Neural cell (in vitro differentiated cells): ENCODE measurements around the gene TXNDC15. TPM values are rescaled to one million over a fixed set of nuclear protein-coding genes. Genes with fewer than 3 reads are reported as not detected.

Experiments
- H2AFZ ChIP-seq: fragments of 200-600, 300-800 bp; sonication (generic), shearing (Covaris generic); 2 replicates; pipeline ENCODE4 v1.6.0; 2014; ENCODE audit warnings: low read depth, mild to moderate bottlenecking, antibody characterized with exemption, low read length, moderate library complexity
- H3F3A ChIP-seq: fragments of 200-600 bp; shearing (Covaris generic); 2 replicates; pipeline ENCODE4 v1.6.1; 2016; ENCODE audit warnings: mild to moderate bottlenecking, moderate library complexity, mixed read lengths, antibody characterized with exemption, low read length; ENCODE audit not compliant: insufficient read depth, poor library complexity, severe bottlenecking
- H3K27ac ChIP-seq: fragments of 200-600, 300-800 bp; sonication (generic), shearing (Covaris generic); 2 replicates; pipeline ENCODE4 v1.5.1; 2014; ENCODE audit warnings: mild to moderate bottlenecking, low read length, moderate library complexity
- H3K27me3 ChIP-seq: fragments of 300-800, 200-600 bp; sonication (generic), shearing (Covaris generic); 2 replicates; pipeline ENCODE4 v1.6.0; 2014; ENCODE audit warnings: mild to moderate bottlenecking, low read depth, low read length, moderate library complexity; ENCODE audit not compliant: insufficient read depth
- H3K36me3 ChIP-seq: fragments of 300-800, 200-600 bp; sonication (generic), shearing (Covaris generic); 2 replicates; pipeline ENCODE4 v1.5.1; 2014; ENCODE audit warnings: mild to moderate bottlenecking, antibody characterized with exemption, low read length, moderate library complexity; ENCODE audit not compliant: insufficient read depth
- H3K4me2 ChIP-seq: fragments of 300-800, 200-600 bp; sonication (generic), shearing (Covaris generic); 2 replicates; pipeline ENCODE4 v1.6.0; 2014; ENCODE audit warnings: mild to moderate bottlenecking, low read length
- H3K4me3 ChIP-seq: fragments of 300-800, 200-600 bp; sonication (generic), shearing (Covaris generic); 2 replicates; pipeline ENCODE4 v1.5.1; 2014; ENCODE audit warnings: mild to moderate bottlenecking, low read length, moderate library complexity
- H3K79me2 ChIP-seq: fragments of 200-600 bp; shearing (Covaris generic); replicated peaks from 2 replicates; pipeline ENCODE4 v1.6.0; 2014; ENCODE audit warnings: mild to moderate bottlenecking, low read length, moderate library complexity; ENCODE audit not compliant: insufficient read depth
- H3K9ac ChIP-seq: fragments of 300-800, 200-600 bp; sonication (generic), shearing (Covaris generic); 2 replicates; pipeline ENCODE4 v1.6.1; 2016; ENCODE audit warnings: mild to moderate bottlenecking, low read length, mixed read lengths
- H3K9me2 ChIP-seq: fragments of 200-600 bp; shearing (Covaris generic); 2 replicates; pipeline ENCODE4 v1.6.1; 2016; ENCODE audit warnings: mild to moderate bottlenecking, low read length, mixed read lengths; ENCODE audit not compliant: insufficient read depth
- H3K9me3 ChIP-seq: fragments of 200-600, 300-800 bp; sonication (generic), shearing (Covaris generic); 2 replicates; pipeline ENCODE4 v1.6.1; 2016; ENCODE audit warnings: mild to moderate bottlenecking, mixed run types, low read length, moderate library complexity, mixed read lengths
- H4K20me1 ChIP-seq: fragments of 200-600 bp; shearing (Covaris generic); 2 replicates; pipeline ENCODE4 v1.6.1; 2016; ENCODE audit warnings: mild to moderate bottlenecking, mixed run types; ENCODE audit not compliant: insufficient read depth
- CTCF ChIP-seq: fragments of 450-650 bp; IDR thresholded peaks from 2 replicates; pipeline ENCODE4 v1.5.1; 2014; ENCODE audit warnings: antibody characterized with exemption, mild to moderate bottlenecking, moderate library complexity; ENCODE audit not compliant: poor library complexity, severe bottlenecking
- EP300 ChIP-seq: fragments of 450-650 bp; conservative IDR thresholded peaks from 2 replicates; pipeline ENCODE4 v1.6.1; 2014; ENCODE audit warnings: antibody characterized with exemption, mild to moderate bottlenecking, moderate library complexity; ENCODE audit not compliant: poor library complexity, severe bottlenecking
- EZH2 ChIP-seq: fragments of 200-600, 300-800 bp; shearing (Covaris generic), sonication (generic); IDR thresholded peaks from 2 replicates; pipeline ENCODE4 v1.6.1; 2014; ENCODE audit warnings: antibody characterized with exemption, low read length, borderline replicate concordance, mild to moderate bottlenecking; ENCODE audit not compliant: insufficient read depth, poor library complexity, severe bottlenecking
- MXI1 ChIP-seq: fragments of 450-650 bp; conservative IDR thresholded peaks from 2 replicates; pipeline ENCODE4 v1.6.1; 2014; ENCODE audit warnings: antibody characterized with exemption, mild to moderate bottlenecking; ENCODE audit not compliant: poor library complexity, severe bottlenecking
- POLR2AphosphoS5 ChIP-seq: IDR thresholded peaks from 2 replicates; pipeline ENCODE4 v1.6.1; 2012
- RAD21 ChIP-seq: fragments of 450-650 bp; conservative IDR thresholded peaks from 2 replicates; pipeline ENCODE4 v1.6.1; 2014; ENCODE audit warnings: antibody characterized with exemption, mild to moderate bottlenecking, moderate library complexity
- REST ChIP-seq: IDR thresholded peaks from 2 replicates; pipeline ENCODE4 v1.6.1; 2012; ENCODE audit warnings: borderline replicate concordance
- SMC3 ChIP-seq: fragments of 450-650 bp; conservative IDR thresholded peaks from 2 replicates; pipeline ENCODE4 v1.6.1; 2014; ENCODE audit warnings: antibody characterized with exemption, mild to moderate bottlenecking, moderate library complexity; ENCODE audit not compliant: poor library complexity
- TAF1 ChIP-seq: IDR thresholded peaks from 2 replicates; pipeline ENCODE4 v1.6.1; 2012; ENCODE audit warnings: low read depth
- polyA plus RNA-seq: library from polyadenylated mRNA; depleted of rRNA; stranded (reverse); fragments of >200 nt; gene quantifications from 2 replicates; pipeline ENCODE4 v1.2.3, GENCODE V29; 2014

The TXNDC15 gene
- polyA plus RNA-seq, 1 donor from 2014 or later, result 127 TPM

GRCh38 chr5:134892282-134892681 is 18.1 kb downstream of the TXNDC15 start:
- peaks cover 7% of the 10 kb centered on the region for H3K36me3 ChIP-seq
- no peak overlapping the region for H3K4me2 ChIP-seq
- no peak overlapping the region for H2AFZ ChIP-seq
- H3K9me2 ChIP-seq, result no peaks in the 10 kb centered on the region
- H3F3A ChIP-seq, result no peaks in the 10 kb centered on the region
- no peak overlapping the region for H3K27ac ChIP-seq
- H3K9me3 ChIP-seq, result no peaks in the 10 kb centered on the region
- peaks cover 3% of the 10 kb centered on the region for H3K79me2 ChIP-seq
- H3K9ac ChIP-seq, result no peak overlapping the region
- no peak overlapping the region for H3K4me3 ChIP-seq
- H4K20me1 ChIP-seq, result no peaks in the 10 kb centered on the region
- TF ChIP-seq RAD21, result no peak
- no peak for TF ChIP-seq EZH2
- TF ChIP-seq CTCF, result no peak
- TF ChIP-seq REST, result no peak
- TF ChIP-seq SMC3, result no peak
- no peak for TF ChIP-seq MXI1
- TF ChIP-seq TAF1, result no peak
- no peak for TF ChIP-seq POLR2AphosphoS5
- no peak for TF ChIP-seq EP300
- no peaks in the 10 kb centered on the region for H3K27me3 ChIP-seq

- H3F3A ChIP-seq, result no peaks in the 10 kb centered on the region
- no peaks in the 10 kb centered on the region for H3K9me2 ChIP-seq
- H3K9me3 ChIP-seq, result no peaks in the 10 kb centered on the region
- no peaks in the 10 kb centered on the region for H4K20me1 ChIP-seq
- H3K79me2 ChIP-seq, result peaks cover 3% of the 10 kb centered on the region
- no peak overlapping the region for H2AFZ ChIP-seq
- H3K4me3 ChIP-seq, result no peak overlapping the region
- peaks cover 7% of the 10 kb centered on the region for H3K36me3 ChIP-seq
- no peaks in the 10 kb centered on the region for H3K27me3 ChIP-seq
- H3K27ac ChIP-seq, result no peak overlapping the region
- no peak overlapping the region for H3K9ac ChIP-seq
- TF ChIP-seq MXI1, result no peak
- TF ChIP-seq REST, result no peak
- TF ChIP-seq TAF1, result no peak
- no peak for TF ChIP-seq EP300
- no peak for TF ChIP-seq CTCF
- no peak for TF ChIP-seq SMC3
- no peak for TF ChIP-seq POLR2AphosphoS5
- no peak for TF ChIP-seq EZH2
- TF ChIP-seq RAD21, result no peak
- no peak overlapping the region for H3K4me2 ChIP-seq
These were observed 18.8 kb downstream of the TXNDC15 start for GRCh38 chr5:134892926-134893325.
